HepG2 (cell line): ENCODE data around the gene PPM1M. TPM values are rescaled to one million over a fixed set of nuclear protein-coding genes. Genes with fewer than 3 reads are reported as not detected.

Source experiments
- ATAC-seq: fragments of 200-7000 bp; cut with Tn5 transposase; 3 replicates; pipeline ENCODE4 v1.9.1; 2020; ENCODE audit warnings: mild to moderate bottlenecking, moderate library complexity
- BruUV-seq: library from RNA; stranded (reverse); fragments of 400-500 nt; replicated peaks from 2 replicates; lab custom pipeline; 2021; lab: Mats Ljungman, UMichigan
- CTCF ChIA-PET: fragments of 300-600 bp; formaldehyde crosslinking; extraction: SDS; loops from one replicate; lab custom pipeline; 2021; ENCODE audit warnings: low total read pairs, inconsistent platforms, low intra/inter-chr PET ratio; lab: Yijun Ruan, JAX
- POLR2A ChIA-PET: fragments of 350-600 bp; sonication (Branson Sonifier 250); formaldehyde crosslinking; loops from one replicate; lab custom pipeline; 2020; ENCODE audit warnings: antibody characterized with exemption, inconsistent platforms; lab: Yijun Ruan, JAX
- DNase-seq: peaks from one replicate; pipeline ENCODE4 v3.0.0-alpha.2; 2015; ENCODE audit warnings: low spot score
- FAIRE-seq: peaks from 3 replicates; lab custom pipeline; 2011; peaks lifted over from hg19 to GRCh38; lab: Jason Lieb, UNC
- H2AFZ ChIP-seq: one replicate; pipeline ENCODE4 v1.6.1; 2011; ENCODE audit warnings: low read length, inconsistent platforms
- H3K27ac ChIP-seq: fragments of 300-600 bp; 3 replicates; pipeline ENCODE4 v1.8.0; 2011; ENCODE audit warnings: mixed run types, mild to moderate bottlenecking, mixed read lengths, low read length, inconsistent platforms; ENCODE audit not compliant: insufficient read depth; ENCODE audit errors: extremely low read length
- H3K27me3 ChIP-seq, 2 experiments: fragments of 200-600 bp in 1 of 2; 2 replicates in 1 of 2; 3 replicates in 1 of 2; pipeline versions ENCODE4 v1.6.0 to v1.8.0; 2011; ENCODE audit warnings: low read length in 2 of 2, mild to moderate bottlenecking in 2 of 2, moderate library complexity in 2 of 2, inconsistent platforms in 1 of 2; ENCODE audit not compliant: insufficient read depth in 2 of 2, control insufficient read depth in 1 of 2
- H3K36me3 ChIP-seq, 2 experiments: fragments of 200-600 bp in 1 of 2; replicated peaks in 1 of 2; 2 replicates in 1 of 2; 3 replicates in 1 of 2; pipeline versions ENCODE4 v1.5.1 to v1.8.0; 2011; ENCODE audit warnings: low read length in 2 of 2, inconsistent platforms in 1 of 2; ENCODE audit not compliant: insufficient read depth in 2 of 2, control insufficient read depth in 1 of 2
- H3K4me1 ChIP-seq: 2 replicates; pipeline ENCODE4 v1.5.1; 2012; ENCODE audit warnings: low read length, inconsistent platforms; ENCODE audit not compliant: insufficient read depth
- H3K4me2 ChIP-seq: 2 replicates; pipeline ENCODE4 v1.6.0; 2011; ENCODE audit warnings: low read depth, low read length, inconsistent platforms
- H3K4me3 ChIP-seq, 3 experiments: fragments of 200-600 bp in 1 of 3; sonication (generic), shearing (Covaris generic) in 1 of 3; replicated peaks in 1 of 3; 2 replicates each; pipeline ENCODE4 v1.5.1; 2011 to 2016; ENCODE audit warnings: low read length in 3 of 3, inconsistent platforms in 2 of 3, low read depth in 2 of 3, mild to moderate bottlenecking in 2 of 3, control low read depth in 1 of 3, mixed read lengths in 1 of 3; ENCODE audit not compliant: insufficient read depth in 1 of 3
- H3K79me2 ChIP-seq: one replicate; pipeline ENCODE4 v1.6.1; 2011; ENCODE audit warnings: low read length, inconsistent platforms; ENCODE audit not compliant: insufficient read depth
- H3K9ac ChIP-seq: 2 replicates; pipeline ENCODE4 v1.6.0; 2011; ENCODE audit warnings: mild to moderate bottlenecking, low read depth, low read length, inconsistent platforms; ENCODE audit not compliant: insufficient read depth
- H3K9me3 ChIP-seq: 2 replicates; pipeline ENCODE4 v1.5.1; 2012; ENCODE audit warnings: mild to moderate bottlenecking, low read length
- H4K20me1 ChIP-seq: 2 replicates; pipeline ENCODE4 v1.6.0; 2011; ENCODE audit warnings: inconsistent platforms, mild to moderate bottlenecking, low read length, moderate library complexity; ENCODE audit not compliant: insufficient read depth
- ATF3 ChIP-seq: sonication (generic); formaldehyde crosslinking; IDR thresholded peaks from 2 replicates; pipeline ENCODE4 v1.4.0; 2020; ENCODE audit warnings: missing genetic modification reagents
- MLX ChIP-seq: IDR thresholded peaks from 2 replicates; pipeline ENCODE4 v1.6.1; 2016
- PREB ChIP-seq: sonication (generic); formaldehyde crosslinking; IDR thresholded peaks from 2 replicates; pipeline ENCODE4 v1.4.0; 2020; ENCODE audit warnings: missing genetic modification reagents
- ZNF317 ChIP-seq: sonication (generic); formaldehyde crosslinking; IDR thresholded peaks from 2 replicates; pipeline ENCODE4 v1.5.0; 2020; ENCODE audit warnings: mild to moderate bottlenecking, missing genetic modification reagents
- ZSCAN21 ChIP-seq: sonication (generic); formaldehyde crosslinking; IDR thresholded peaks from 2 replicates; pipeline ENCODE4 v1.8.0; 2022; ENCODE audit warnings: mild to moderate bottlenecking, missing genetic modification reagents, moderate library complexity, borderline replicate concordance
- WGBS: methylation state at CpG from one replicate; pipeline ENCODE4 v1.1.6; 2017; ENCODE audit warnings: low lambda C conversion rate; 5-methylcytosine and 5-hydroxymethylcytosine counted together
- in situ Hi-C: cut with HindIII; loops from 2 replicates; pipeline ENCODE4 v1.10.0; 2017; ENCODE audit warnings: low pct_unique_long_range_greater_than_20kb; ENCODE audit not compliant: extremely low pct_ligation_motif_present
- intact Hi-C: fragments of 100-400 bp; cut with micrococcal nuclease; formaldehyde crosslinking; loops from one replicate; pipeline ENCODE4 v1.10.0; 2022; ENCODE audit not compliant: unreplicated experiment
- polyA plus RNA-seq, 8 experiments: library from polyadenylated mRNA; depleted of rRNA in 3 of 8; stranded (reverse) in 7 of 8; unstranded in 1 of 8; fragments of >200 nt; fragmentation: Illumina TruSeq in 4 of 8; extraction: Trizol in 4 of 8; gene quantifications; 2 replicates each; pipeline versions ENCODE4 v1.2.1 to v1.2.3, GENCODE V29; 2011 to 2016; ENCODE audit warnings: low read depth in 4 of 8, missing spikeins in 1 of 8, mixed read lengths in 1 of 8; ENCODE audit not compliant: insufficient read depth in 1 of 8
- total RNA-seq, 5 experiments: library from RNA; depleted of rRNA; stranded (reverse); fragments of >200 nt; fragmentation: Illumina TruSeq; extraction: Trizol; gene quantifications; 2 replicates each; pipeline ENCODE4 v1.2.3, GENCODE V29; 2016; ENCODE audit warnings: low read depth in 1 of 5

Gene PPM1M
- total and polyA plus RNA-seq, 2 of the 13 experiments (the other 11 are each of a cell fraction or from before 2014, with no cell fraction given), result 2.5 to 5.9 TPM

DNA sequence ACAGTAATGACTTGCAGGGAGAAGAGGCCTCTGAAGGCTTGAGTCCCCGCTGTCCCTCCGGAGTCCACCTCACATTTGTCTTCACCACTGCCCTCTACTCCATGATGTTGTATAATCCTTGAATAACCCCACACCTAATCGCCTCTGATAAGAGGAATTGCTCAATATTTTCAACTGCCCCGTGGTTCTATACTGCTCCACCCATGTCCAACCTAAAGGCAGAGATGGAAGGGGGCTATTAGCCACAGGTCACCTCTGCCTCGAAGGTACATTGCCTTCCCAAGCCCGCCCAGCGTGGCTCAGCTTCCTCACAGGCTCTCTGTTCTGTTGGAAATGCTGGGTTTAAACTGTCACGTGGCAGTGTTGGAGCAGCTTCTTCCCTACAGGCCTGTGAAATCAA, 32.6 kb upstream of the PPM1M start:
- CTCF ChIA-PET, result no interaction called here
- POLR2A ChIA-PET, result no interaction called here

GRCh38 chr3:52213901-52214300, 31.7 kb upstream of the PPM1M start:
- no peak for TF ChIP-seq ZSCAN21 (CRISPR knock-in tag)
- no peak for TF ChIP-seq ZNF317
- no peak for TF ChIP-seq ATF3 (CRISPR knock-in tag)
- Histone ChIP-seq H3K27ac (no peak overlapping the region), H3K4me2 (no peak overlapping the region), H3K36me3 (peaks cover 19 to 47% of the 10 kb centered on the region in 2 experiments; a peak in 4 of 5 replicates), H3K9ac (no peak overlapping the region), H3K79me2 (no peaks in the 10 kb centered on the region), H3K27me3 (no peaks in the 10 kb centered on the region), H3K4me3 (no peak overlapping the region), H2AFZ (no peak overlapping the region), H4K20me1 (no peaks in the 10 kb centered on the region), H3K4me1 (peaks cover 63% of the 10 kb centered on the region), H3K9me3 (no peaks in the 10 kb centered on the region)
- POLR2A ChIA-PET, result no interaction called here
- DNase-seq (no peak), ATAC-seq (no peak), FAIRE-seq (no peak)
- intact Hi-C loops, result no loop called here
- in situ Hi-C loops, result no loop called here
- CTCF ChIA-PET, result no interaction called here
- no TSS peak for BruUV-seq

More for the DNA sequence above, 32.6 kb upstream of the PPM1M start:
- in situ Hi-C loops, result no loop called here
- Histone ChIP-seq H3K4me2 (no peak overlapping the region), H3K36me3 (peaks cover 20 to 56% of the 10 kb centered on the region in 2 experiments; a peak in 4 of 5 replicates), H2AFZ (no peak overlapping the region), H3K4me1 (peaks cover 66% of the 10 kb centered on the region), H3K9me3 (no peaks in the 10 kb centered on the region), H3K4me3 (no peak overlapping the region), H3K9ac (no peak overlapping the region), H4K20me1 (no peaks in the 10 kb centered on the region), H3K27me3 (no peaks in the 10 kb centered on the region), H3K27ac (no peak overlapping the region), H3K79me2 (no peaks in the 10 kb centered on the region)
- BruUV-seq, result no TSS peak
- TF ChIP-seq MLX (CRISPR knock-in tag) (no peak), PREB (CRISPR knock-in tag) (no peak)
- intact Hi-C loops, result no loop called here
- ATAC-seq, result no peak
- FAIRE-seq, result no peak
- 72% methylated on average over 8 of the region's 8 CpGs for WGBS
- no peak for DNase-seq
